CD4-positive, alpha-beta T cell (primary cell): Measurements from ENCODE around the gene RBM39. TPM values are rescaled to one million over a fixed set of nuclear protein-coding genes. Genes with fewer than 3 reads are reported as not detected.
A peak's percentile ranks its signal among the peaks of the same experiment; 100 is the strongest.

Experiments used
- ATAC-seq: fragments of 200-7000 bp; cut with Tn5 transposase; one replicate; pipeline ENCODE4 v1.10.0; 2022; ENCODE audit warnings: mild to moderate bottlenecking; ENCODE audit not compliant: poor library complexity
- CTCF ChIA-PET: fragments of 350-600 bp; sonication (Branson Sonifier 250); formaldehyde crosslinking; loops from one replicate; lab custom pipeline; 2021; ENCODE audit warnings: antibody characterized with exemption, inconsistent platforms; lab: Charles Lee
- POLR2A ChIA-PET: fragments of 350-600 bp; sonication (Branson Sonifier 250); formaldehyde crosslinking; loops from one replicate; lab custom pipeline; 2021; ENCODE audit warnings: antibody characterized with exemption, inconsistent platforms; lab: Charles Lee
- DNase-seq, 14 experiments: peaks; one replicate each; pipeline ENCODE4 v3.0.0-alpha.2; 2013 to 2020; ENCODE audit warnings: mixed read lengths in 2 of 14
- H3K27ac ChIP-seq, 2 donors: one replicate each; pipeline versions ENCODE4 v1.5.1 to v1.7.0; 2013; ENCODE audit warnings: low read length in 2 of 2, low read depth in 1 of 2, mild to moderate bottlenecking in 1 of 2
- H3K27me3 ChIP-seq, 2 experiments: 1 replicate in 1 of 2; 2 replicates in 1 of 2; pipeline versions ENCODE4 v1.6.1 to v1.7.0; 2013; ENCODE audit warnings: low read length in 2 of 2, control low read depth in 1 of 2, mild to moderate bottlenecking in 1 of 2, moderate library complexity in 1 of 2; ENCODE audit not compliant: insufficient read depth in 2 of 2, control insufficient read depth in 1 of 2
- H3K36me3 ChIP-seq: one replicate; pipeline ENCODE4 v1.6.1; 2013; ENCODE audit warnings: low read length, control low read depth; ENCODE audit not compliant: insufficient read depth
- H3K4me1 ChIP-seq: one replicate; pipeline ENCODE4 v1.6.1; 2013; ENCODE audit warnings: low read length, control low read depth; ENCODE audit not compliant: insufficient read depth
- H3K4me3 ChIP-seq: one replicate; pipeline ENCODE4 v1.5.1; 2013; ENCODE audit warnings: mild to moderate bottlenecking, low read length, moderate library complexity
- H3K9me3 ChIP-seq, 2 experiments: 1 replicate in 1 of 2; 2 replicates in 1 of 2; pipeline versions ENCODE4 v1.6.1 to v1.7.0; 2013; ENCODE audit warnings: low read length in 2 of 2, mild to moderate bottlenecking in 2 of 2, control low read depth in 1 of 2, moderate library complexity in 1 of 2; ENCODE audit not compliant: control insufficient read depth in 1 of 2, insufficient read depth in 1 of 2
- H3K27ac Mint-ChIP-seq: one replicate; pipeline ENCODE4 v1.8.0; 2020; ENCODE audit warnings: mixed read lengths
- H3K27me3 Mint-ChIP-seq: one replicate; pipeline ENCODE4 v1.8.0; 2021; ENCODE audit warnings: mixed read lengths
- H3K36me3 Mint-ChIP-seq: one replicate; pipeline ENCODE4 v1.8.0; 2021; ENCODE audit warnings: low read depth, mixed read lengths
- H3K4me1 Mint-ChIP-seq: one replicate; pipeline ENCODE4 v1.8.0; 2021; ENCODE audit warnings: low read depth, mixed read lengths
- H3K4me3 Mint-ChIP-seq: one replicate; pipeline ENCODE4 v1.8.0; 2020; ENCODE audit warnings: mild to moderate bottlenecking, mixed read lengths
- H3K9me3 Mint-ChIP-seq: one replicate; pipeline ENCODE4 v1.8.0; 2020; ENCODE audit warnings: mixed read lengths
- CTCF ChIP-seq: fragments of 200-600 bp; IDR thresholded peaks from one replicate; pipeline ENCODE4 v1.8.0; 2022; ENCODE audit warnings: antibody characterized with exemption, mild to moderate bottlenecking
- intact Hi-C, 2 experiments: fragments of 100-400 bp; cut with DNase I in 1 of 2; cut with micrococcal nuclease in 1 of 2; formaldehyde crosslinking; loops; one replicate each; pipeline versions ENCODE4 v1.15.1 to v1.9.0; 2023 to 2025; cut with DNase I, micrococcal nuclease
- total RNA-seq, 174 experiments: library from RNA in 2 of 174; stranded (reverse) in 2 of 174; gene quantifications; one replicate each; pipeline ENCODE4 v1.2.3 and lab custom pipeline; 2021 to 2026

Gene RBM39
- total RNA-seq, 2 experiments from 2014 or later = 1,057 to 1,091 TPM

GRCh38 chr20:35731469-35731788 is 10.6 kb downstream of the RBM39 start:
- TF ChIP-seq CTCF = no peak
- Histone ChIP-seq H3K36me3 (peaks cover 98% of the 10 kb centered on the region), H3K4me1 (peaks cover 33% of the 10 kb centered on the region), H3K9me3 (no peaks in the 10 kb centered on the region), H3K27ac (no peak overlapping the region), H3K4me3 (no peak overlapping the region), H3K27me3 (no peaks in the 10 kb centered on the region)
- Mint-ChIP-seq H3K4me3 (peak overlapping the region; percentile 23), H3K27ac (peak overlapping the region; percentile 41), H3K9me3 (no peaks in the 10 kb centered on the region), H3K36me3 (peaks cover 96% of the 10 kb centered on the region), H3K27me3 (no peaks in the 10 kb centered on the region), H3K4me1 (peaks cover 62% of the 10 kb centered on the region)
- ChIA-PET POLR2A (interaction anchor here (1.1 to 3.5 kb wide), 3 partner anchors 8 to 40 kb away, joined by 3 to 31 read pairs (median 3); partner anchors contain the start of gene RBM39), CTCF (interaction anchor here (1.2 to 2.9 kb wide), 2 partner anchors 8 to 11 kb away, joined by 7 to 8 read pairs; partner anchors contain the start of gene RBM39)
- ATAC-seq (no peak), DNase-seq (no peak)
- intact Hi-C loops = loop anchor here (2.0 to 5.0 kb wide), 2 partner anchors 15 to 156 kb away; no protein-coding TSS in a partner anchor

- peaks cover 56% of the 10 kb centered on the region for H3K4me1 Mint-ChIP-seq
- ChIA-PET CTCF (interaction anchor here (1.2 to 2.9 kb wide), 2 partner anchors 8 to 11 kb away, joined by 7 to 8 read pairs; partner anchors contain the start of gene RBM39), POLR2A (interaction anchor here (0.6 to 3.5 kb wide), 7 partner anchors 8 to 105 kb away, joined by 3 to 31 read pairs (median 3); partner anchors contain the start of genes NFS1, RBM39 and ROMO1)
- H3K9me3 Mint-ChIP-seq = no peaks in the 10 kb centered on the region
- H3K36me3 Mint-ChIP-seq = peaks cover 96% of the 10 kb centered on the region
- no peak for ATAC-seq
- H3K27me3 Mint-ChIP-seq = no peaks in the 10 kb centered on the region
- intact Hi-C loops = loop anchor here (2.0 to 5.0 kb wide), 2 partner anchors 14 to 156 kb away; no protein-coding TSS in a partner anchor
- no peak for DNase-seq
- H3K4me3 Mint-ChIP-seq = peak overlapping the region; percentile 54
- Histone ChIP-seq H3K4me1 (peaks cover 29% of the 10 kb centered on the region), H3K36me3 (peaks cover 98% of the 10 kb centered on the region), H3K4me3 (no peak overlapping the region), H3K27me3 (no peaks in the 10 kb centered on the region), H3K9me3 (no peaks in the 10 kb centered on the region), H3K27ac (no peak overlapping the region)
- H3K27ac Mint-ChIP-seq = no peak overlapping the region
- TF ChIP-seq CTCF = no peak
Observed at GRCh38 chr20:35730583-35731468, 11.2 kb downstream of the RBM39 start.

- Mint-ChIP-seq H3K27me3 (no peaks in the 10 kb centered on the region), H3K9me3 (no peaks in the 10 kb centered on the region), H3K4me1 (peaks cover 55% of the 10 kb centered on the region), H3K4me3 (peak overlapping the region; percentile 35), H3K36me3 (peaks cover 96% of the 10 kb centered on the region), H3K27ac (peak overlapping the region; percentile 47)
- ChIA-PET CTCF (interaction anchor here (1.2 to 2.9 kb wide), 3 partner anchors 9 to 12 kb away, joined by 7 to 12 read pairs (median 8); partner anchors contain the start of gene RBM39), POLR2A (interaction anchor here (0.6 to 3.5 kb wide), 8 partner anchors 9 to 114 kb away, joined by 3 to 31 read pairs (median 4); partner anchors contain the start of genes NFS1, RBM39, ROMO1 and SPAG4)
- Histone ChIP-seq H3K4me1 (peaks cover 27% of the 10 kb centered on the region), H3K27me3 (no peaks in the 10 kb centered on the region), H3K9me3 (no peaks in the 10 kb centered on the region), H3K4me3 (no peak overlapping the region), H3K27ac (no peak overlapping the region), H3K36me3 (peaks cover 97% of the 10 kb centered on the region)
- no peak for ATAC-seq
- no peak for DNase-seq
- intact Hi-C loops = loop anchor here (2.0 to 10.0 kb wide), 5 partner anchors 13 to 1165 kb away; partner anchors contain the start of genes PHF20 (in 1 of the 2) and SPAG4 (in 1 of the 2)
- TF ChIP-seq CTCF = no peak
Observed at GRCh38 chr20:35729836-35730582, 12.1 kb downstream of the RBM39 start.
